ENCODE data around the gene GIT2.

DNA sequence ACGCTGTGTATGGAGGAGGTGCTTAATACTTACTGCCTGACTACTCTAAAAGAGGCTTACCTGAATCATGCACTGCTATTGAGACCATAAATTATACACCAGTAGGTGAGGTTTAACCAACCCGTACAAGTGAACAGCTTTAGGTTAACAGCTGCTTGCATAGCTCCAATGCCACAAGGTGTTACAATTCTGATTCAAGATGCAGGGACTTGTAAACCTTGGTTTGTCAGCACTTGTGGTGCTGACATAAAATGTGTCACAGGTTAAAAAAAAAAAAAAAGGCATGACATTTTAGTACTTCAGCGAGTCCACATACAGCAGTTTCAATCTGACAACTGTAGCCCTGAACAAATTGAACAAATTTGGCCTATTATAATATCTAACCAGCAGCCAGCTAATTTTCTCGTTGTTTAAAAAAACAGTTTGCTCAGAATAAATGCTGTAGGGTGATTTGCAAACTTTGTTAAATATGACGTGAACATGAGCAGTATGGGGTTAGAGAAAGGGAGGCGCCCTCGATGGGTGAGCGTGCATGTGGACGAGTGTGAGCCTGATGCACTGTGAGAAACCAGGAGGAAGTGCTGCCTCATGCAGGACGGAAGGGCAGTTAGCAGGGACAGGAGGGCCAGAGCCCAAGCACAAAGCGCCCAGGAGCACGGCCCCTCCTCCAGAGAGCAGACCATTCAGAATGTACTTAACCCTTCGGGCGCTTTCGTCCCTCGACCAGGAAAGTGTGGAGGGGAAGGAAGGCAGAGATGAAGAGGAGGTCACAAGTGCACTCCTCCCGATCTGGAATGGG lies 51.4 kb downstream of the GIT2 start:
- TF ChIP-seq, protein P1, sequence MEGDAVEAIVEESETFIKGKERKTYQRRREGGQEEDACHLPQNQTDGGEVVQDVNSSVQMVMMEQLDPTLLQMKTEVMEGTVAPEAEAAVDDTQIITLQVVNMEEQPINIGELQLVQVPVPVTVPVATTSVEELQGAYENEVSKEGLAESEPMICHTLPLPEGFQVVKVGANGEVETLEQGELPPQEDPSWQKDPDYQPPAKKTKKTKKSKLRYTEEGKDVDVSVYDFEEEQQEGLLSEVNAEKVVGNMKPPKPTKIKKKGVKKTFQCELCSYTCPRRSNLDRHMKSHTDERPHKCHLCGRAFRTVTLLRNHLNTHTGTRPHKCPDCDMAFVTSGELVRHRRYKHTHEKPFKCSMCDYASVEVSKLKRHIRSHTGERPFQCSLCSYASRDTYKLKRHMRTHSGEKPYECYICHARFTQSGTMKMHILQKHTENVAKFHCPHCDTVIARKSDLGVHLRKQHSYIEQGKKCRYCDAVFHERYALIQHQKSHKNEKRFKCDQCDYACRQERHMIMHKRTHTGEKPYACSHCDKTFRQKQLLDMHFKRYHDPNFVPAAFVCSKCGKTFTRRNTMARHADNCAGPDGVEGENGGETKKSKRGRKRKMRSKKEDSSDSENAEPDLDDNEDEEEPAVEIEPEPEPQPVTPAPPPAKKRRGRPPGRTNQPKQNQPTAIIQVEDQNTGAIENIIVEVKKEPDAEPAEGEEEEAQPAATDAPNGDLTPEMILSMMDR (IDR thresholded peaks at IDR 0.05) = no peak
- TF ChIP-seq POLR2AphosphoS5 (IDR thresholded peaks at IDR 0.05) (no peak), POLR2A (IDR thresholded peaks at IDR 0.05) (no peak)

Measured in breast epithelium (tissue), 3 donors.